Neural crest cell (in vitro differentiated cells): Measurements from ENCODE around the gene COL4A1. TPM values are rescaled to one million over a fixed set of nuclear protein-coding genes. Genes with fewer than 3 reads are reported as not detected.

ENCODE experiments used
- DNase-seq: peaks from one replicate; pipeline ENCODE4 v3.0.0; 2021; ENCODE audit warnings: low read depth, mixed read lengths, low spot score
- H3K27ac Mint-ChIP-seq: one replicate; pipeline ENCODE4 v1.8.0; 2021; ENCODE audit warnings: mild to moderate bottlenecking, mixed read lengths; ENCODE audit not compliant: unreplicated experiment
- H3K27me3 Mint-ChIP-seq: 2 replicates; pipeline ENCODE4 v1.8.0; 2021; ENCODE audit warnings: low read depth, mild to moderate bottlenecking, mixed read lengths
- H3K36me3 Mint-ChIP-seq: 2 replicates; pipeline ENCODE4 v1.8.0; 2021; ENCODE audit warnings: low read depth, mild to moderate bottlenecking, mixed read lengths
- H3K4me1 Mint-ChIP-seq: 2 replicates; pipeline ENCODE4 v1.8.0; 2021; ENCODE audit warnings: mixed read lengths
- H3K4me3 Mint-ChIP-seq: one replicate; pipeline ENCODE4 v1.8.0; 2021; ENCODE audit warnings: mild to moderate bottlenecking, mixed read lengths
- H3K9me3 Mint-ChIP-seq: 2 replicates; pipeline ENCODE4 v1.8.0; 2021; ENCODE audit warnings: mixed read lengths
- total RNA-seq: library from RNA; stranded (reverse); gene quantifications from 2 replicates; pipeline ENCODE4 v1.2.1, GENCODE V29; 2021
- TF ChIP-seq, protein P1 (sequence below): fragments of 200-600 bp; sonication (generic); conservative IDR thresholded peaks from 2 replicates; pipeline ENCODE4 v1.5.0; 2021; ENCODE audit warnings: antibody characterized with exemption, mild to moderate bottlenecking

COL4A1 gene
- total RNA-seq, 1 donor from 2014 or later: 65.5 TPM

DNA sequence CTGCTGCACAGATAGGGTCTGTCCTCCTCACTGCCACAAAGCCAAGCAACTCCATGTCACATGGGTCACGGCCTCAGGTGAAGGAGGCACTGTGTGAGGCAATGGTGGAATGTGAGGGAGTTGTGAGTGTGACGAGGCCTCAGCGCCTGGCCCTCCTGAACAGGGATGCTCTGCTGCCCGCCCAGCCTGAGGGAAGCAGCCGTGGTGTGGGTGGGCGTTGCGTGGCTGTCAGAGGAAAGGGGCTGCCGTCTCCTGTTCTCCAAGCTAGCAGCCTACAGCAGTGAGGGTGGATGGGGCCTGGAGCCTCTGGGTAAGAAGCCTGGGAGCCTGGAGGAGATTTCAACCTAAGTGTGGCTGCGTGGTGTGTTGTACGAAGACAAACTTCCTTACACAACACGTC lies 125.0 kb downstream of the COL4A1 start:
- Mint-ChIP-seq H3K4me1 (peaks cover 12% of the 10 kb centered on the region), H3K9me3 (no peaks in the 10 kb centered on the region), H3K4me3 (no peak overlapping the region), H3K36me3 (peaks cover 19% of the 10 kb centered on the region), H3K27ac (no peak overlapping the region), H3K27me3 (no peaks in the 10 kb centered on the region)
- DNase-seq: no peak
- TF ChIP-seq, protein P1, sequence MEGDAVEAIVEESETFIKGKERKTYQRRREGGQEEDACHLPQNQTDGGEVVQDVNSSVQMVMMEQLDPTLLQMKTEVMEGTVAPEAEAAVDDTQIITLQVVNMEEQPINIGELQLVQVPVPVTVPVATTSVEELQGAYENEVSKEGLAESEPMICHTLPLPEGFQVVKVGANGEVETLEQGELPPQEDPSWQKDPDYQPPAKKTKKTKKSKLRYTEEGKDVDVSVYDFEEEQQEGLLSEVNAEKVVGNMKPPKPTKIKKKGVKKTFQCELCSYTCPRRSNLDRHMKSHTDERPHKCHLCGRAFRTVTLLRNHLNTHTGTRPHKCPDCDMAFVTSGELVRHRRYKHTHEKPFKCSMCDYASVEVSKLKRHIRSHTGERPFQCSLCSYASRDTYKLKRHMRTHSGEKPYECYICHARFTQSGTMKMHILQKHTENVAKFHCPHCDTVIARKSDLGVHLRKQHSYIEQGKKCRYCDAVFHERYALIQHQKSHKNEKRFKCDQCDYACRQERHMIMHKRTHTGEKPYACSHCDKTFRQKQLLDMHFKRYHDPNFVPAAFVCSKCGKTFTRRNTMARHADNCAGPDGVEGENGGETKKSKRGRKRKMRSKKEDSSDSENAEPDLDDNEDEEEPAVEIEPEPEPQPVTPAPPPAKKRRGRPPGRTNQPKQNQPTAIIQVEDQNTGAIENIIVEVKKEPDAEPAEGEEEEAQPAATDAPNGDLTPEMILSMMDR: no peak

DNA sequence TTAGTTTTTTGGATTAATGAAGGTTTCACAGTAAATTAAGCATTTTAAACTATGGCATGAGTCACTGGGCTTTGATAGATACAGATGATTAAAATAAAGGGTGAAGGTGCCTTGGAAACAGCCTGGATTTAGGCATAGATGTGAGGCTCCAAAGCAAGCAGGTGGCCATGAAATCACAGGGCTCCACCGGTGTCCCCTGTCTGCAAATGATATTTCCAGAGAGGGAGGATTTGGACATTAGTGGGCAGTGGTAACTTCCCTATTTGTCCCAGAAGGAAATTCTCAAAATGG lies 127.2 kb downstream of the COL4A1 start:
- Mint-ChIP-seq H3K27me3 (no peaks in the 10 kb centered on the region), H3K4me3 (no peak overlapping the region), H3K9me3 (no peaks in the 10 kb centered on the region), H3K4me1 (peaks cover 12% of the 10 kb centered on the region), H3K27ac (no peak overlapping the region), H3K36me3 (peaks cover 28% of the 10 kb centered on the region)
- DNase-seq: no peak
- TF ChIP-seq, protein P1: no peak

DNA sequence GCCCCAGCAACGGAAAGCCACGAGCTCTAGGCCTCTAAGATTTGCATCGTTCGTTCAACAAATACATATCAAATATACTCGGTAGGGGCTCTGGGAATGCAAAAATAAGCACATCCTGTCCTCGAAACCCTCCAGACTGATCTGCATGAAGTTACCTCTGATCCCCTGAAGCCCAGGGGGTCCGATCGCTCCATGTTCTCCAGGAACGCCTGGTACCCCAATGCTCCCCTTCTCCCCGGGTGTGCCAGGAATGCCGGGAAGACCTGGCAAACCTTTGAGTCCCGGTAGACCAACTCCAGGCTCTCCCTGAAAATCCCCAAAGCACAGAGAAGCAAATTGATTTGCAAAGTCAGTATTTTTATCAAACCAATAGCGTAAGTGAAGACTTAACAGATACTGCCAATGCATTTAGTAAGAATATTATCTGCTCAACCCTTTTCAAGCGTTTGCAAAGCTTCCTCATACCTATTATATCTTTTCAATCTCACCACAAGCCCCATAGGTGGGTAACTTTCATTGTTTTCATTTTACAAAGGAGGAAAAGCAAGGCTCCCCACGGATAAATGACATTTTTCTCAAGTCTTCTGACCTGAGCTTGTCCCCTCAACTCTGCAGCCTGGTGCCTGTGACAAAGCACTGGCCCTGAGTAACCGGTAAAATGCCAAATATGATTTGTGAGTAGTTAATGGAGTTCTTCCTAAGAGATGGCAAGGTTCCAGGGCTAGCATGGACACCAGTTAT lies 127.7 kb downstream of the COL4A1 start:
- peaks cover 12% of the 10 kb centered on the region for H3K4me1 Mint-ChIP-seq
- no peak overlapping the region for H3K4me3 Mint-ChIP-seq
- TF ChIP-seq, protein P1: no peak
- no peaks in the 10 kb centered on the region for H3K27me3 Mint-ChIP-seq
- H3K9me3 Mint-ChIP-seq: no peaks in the 10 kb centered on the region
- DNase-seq: no peak
- peaks cover 33% of the 10 kb centered on the region for H3K36me3 Mint-ChIP-seq
- peak overlapping the region; percentile 78 for H3K27ac Mint-ChIP-seq

DNA sequence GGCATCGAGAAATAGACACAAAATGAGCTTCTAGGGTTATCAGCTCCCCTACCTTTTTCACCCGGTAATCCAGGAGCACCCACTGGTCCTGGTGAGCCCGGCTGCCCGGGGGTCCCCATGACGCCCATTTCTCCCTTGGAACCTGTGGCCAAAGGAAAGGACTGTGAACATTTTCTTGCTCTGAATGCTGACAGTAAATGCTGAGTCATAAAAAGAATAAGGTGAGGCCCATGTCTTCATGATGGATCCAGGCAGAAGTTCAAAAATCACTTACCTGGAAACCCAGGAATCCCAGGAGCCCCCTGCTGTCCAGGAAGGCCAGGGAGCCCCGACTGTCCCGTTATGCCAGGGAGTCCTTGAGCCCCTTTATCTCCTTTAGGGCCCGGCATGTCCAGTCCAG lies 129.2 kb downstream of the COL4A1 start:
- Mint-ChIP-seq H3K27me3 (no peaks in the 10 kb centered on the region), H3K9me3 (peaks cover 2% of the 10 kb centered on the region), H3K27ac (no peak overlapping the region), H3K4me1 (peaks cover 13% of the 10 kb centered on the region), H3K36me3 (peaks cover 37% of the 10 kb centered on the region), H3K4me3 (no peak overlapping the region)
- TF ChIP-seq, protein P1: no peak
- DNase-seq: no peak

DNA sequence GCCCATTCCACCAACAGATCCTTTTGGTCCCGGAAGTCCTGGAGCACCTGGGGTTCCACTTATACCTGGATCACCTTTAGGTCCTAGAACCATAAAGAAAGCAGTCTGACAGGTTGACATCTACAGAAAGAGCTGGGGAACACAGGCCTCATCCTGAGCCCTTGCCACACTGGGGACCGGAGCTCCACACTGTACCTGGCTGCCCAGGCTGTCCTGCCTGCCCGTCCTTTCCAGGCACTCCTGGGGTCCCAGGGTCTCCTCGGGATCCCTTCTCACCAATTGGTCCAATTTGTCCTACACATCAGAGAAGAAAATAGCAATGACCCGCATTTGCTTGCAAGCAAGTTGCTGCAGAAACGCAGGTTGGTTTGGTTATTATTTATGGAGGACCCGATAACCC lies 130.5 kb downstream of the COL4A1 start:
- peaks cover 2% of the 10 kb centered on the region for H3K9me3 Mint-ChIP-seq
- no peak for DNase-seq
- H3K27ac Mint-ChIP-seq: no peak overlapping the region
- peaks cover 40% of the 10 kb centered on the region for H3K36me3 Mint-ChIP-seq
- TF ChIP-seq, protein P1: no peak
- H3K4me3 Mint-ChIP-seq: no peak overlapping the region
- H3K4me1 Mint-ChIP-seq: peaks cover 17% of the 10 kb centered on the region
- H3K27me3 Mint-ChIP-seq: no peaks in the 10 kb centered on the region
